Measurements from ENCODE around the gene IL15RA.
"Not testable (repeated sequence)": the region's sequence is repeated elsewhere in the genome, so short reads cannot be mapped to it uniquely, and the experiment has no call there.

Gene IL15RA

DNA sequence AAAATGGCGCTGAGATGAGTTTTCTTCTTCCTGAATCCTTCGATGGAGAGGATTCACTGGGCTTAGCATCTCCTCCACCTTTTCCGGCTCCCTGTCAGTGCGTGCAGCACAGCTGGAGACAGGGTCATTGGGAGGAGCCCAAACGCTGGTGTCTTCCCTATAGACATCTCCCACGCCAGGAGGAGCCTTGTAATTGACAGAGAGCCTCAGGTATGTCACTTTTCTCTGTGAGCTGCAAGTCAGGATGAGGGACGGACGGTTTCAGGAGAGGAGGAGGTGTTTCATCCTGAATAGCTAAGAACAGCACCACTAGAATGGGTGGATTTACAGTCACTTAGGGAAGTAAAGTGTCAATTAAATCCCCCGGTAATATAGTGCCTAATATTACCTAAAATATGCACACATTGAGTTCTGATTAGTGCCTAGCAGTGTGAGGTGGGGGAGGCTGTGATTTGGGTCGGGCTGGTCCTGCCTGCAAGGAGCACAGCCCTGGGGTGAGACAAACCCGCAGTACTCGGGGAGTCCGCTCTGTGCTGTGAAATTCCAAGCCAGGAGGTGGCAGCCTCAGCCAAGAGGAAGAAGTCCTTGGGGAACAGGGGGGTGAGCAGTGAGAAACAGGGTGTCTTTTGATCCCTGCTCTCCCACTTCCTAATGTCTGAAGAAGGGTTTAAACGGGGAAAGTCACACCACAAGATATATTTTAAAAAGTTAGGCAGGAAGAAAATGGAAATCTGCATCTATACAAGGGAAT lies 28.2 kb downstream of the IL15RA start:
- DNase-seq (ENCODE audit: low spot score), result peak; percentile 59

- DNase-seq (ENCODE audit: low spot score), result no peak
These were observed 29.1 kb downstream of the IL15RA start for GRCh38 chr10:5948208-5948585.

DNA sequence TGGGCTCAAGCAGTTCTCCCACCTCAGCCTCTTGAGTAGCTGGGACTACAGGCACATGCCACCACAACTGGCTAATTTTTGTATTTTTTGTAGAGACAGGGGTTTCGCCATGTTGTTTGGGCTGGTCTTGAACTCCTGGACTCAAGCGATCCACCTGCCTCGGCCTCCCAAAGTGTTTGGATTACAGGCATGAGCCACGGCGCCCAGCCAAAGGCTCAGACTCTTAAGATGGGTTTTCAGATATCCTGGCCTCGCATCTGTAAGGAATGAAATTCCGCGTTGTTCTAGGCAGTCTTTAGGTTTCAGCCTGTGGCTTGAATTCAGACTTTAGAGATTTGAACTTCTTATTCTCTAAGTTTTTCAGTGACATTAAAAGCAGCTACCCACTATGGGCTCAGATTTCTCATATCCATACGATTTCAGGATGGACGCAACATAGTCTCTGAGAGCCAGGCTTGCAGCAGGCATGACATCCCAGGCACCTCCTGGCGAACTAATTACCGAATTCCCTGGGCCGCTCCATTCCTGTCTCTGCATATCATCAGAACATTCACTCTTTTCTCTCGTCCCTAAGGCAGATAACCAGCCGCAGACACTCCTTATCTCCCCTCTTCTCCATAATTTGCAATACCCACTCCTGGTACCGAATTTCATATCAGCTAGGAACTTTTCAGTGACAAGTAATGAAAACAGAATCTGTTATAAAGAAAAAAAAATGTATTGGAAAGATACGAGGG lies 29.7 kb downstream of the IL15RA start:
- no peak for DNase-seq (ENCODE audit: low spot score)

DNA sequence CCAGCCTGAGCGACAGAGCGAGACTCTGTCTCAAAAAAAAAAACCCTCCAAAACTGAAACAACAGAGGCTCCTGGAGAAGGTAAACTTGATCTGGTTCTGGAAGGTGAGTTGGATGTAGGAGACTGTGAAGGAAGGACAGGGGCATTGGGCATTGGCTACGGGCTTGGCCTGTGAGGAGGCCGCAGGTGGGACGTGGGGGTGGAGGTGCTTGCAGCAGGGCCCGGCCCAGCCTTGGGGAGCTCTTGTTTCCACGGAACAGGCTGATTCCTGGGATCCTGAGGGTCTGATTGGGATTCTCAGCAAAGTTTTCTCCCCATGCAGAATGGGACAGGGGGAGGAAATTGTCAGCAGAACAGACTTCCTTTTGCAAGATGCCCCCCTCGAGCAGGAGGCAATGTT lies 30.6 kb downstream of the IL15RA start:
- DNase-seq (ENCODE audit: low spot score), result no peak

GRCh38 chr10:5946419-5946775 lies 30.9 kb downstream of the IL15RA start:
- DNase-seq (ENCODE audit: low spot score), result not testable (repeated sequence)

DNA sequence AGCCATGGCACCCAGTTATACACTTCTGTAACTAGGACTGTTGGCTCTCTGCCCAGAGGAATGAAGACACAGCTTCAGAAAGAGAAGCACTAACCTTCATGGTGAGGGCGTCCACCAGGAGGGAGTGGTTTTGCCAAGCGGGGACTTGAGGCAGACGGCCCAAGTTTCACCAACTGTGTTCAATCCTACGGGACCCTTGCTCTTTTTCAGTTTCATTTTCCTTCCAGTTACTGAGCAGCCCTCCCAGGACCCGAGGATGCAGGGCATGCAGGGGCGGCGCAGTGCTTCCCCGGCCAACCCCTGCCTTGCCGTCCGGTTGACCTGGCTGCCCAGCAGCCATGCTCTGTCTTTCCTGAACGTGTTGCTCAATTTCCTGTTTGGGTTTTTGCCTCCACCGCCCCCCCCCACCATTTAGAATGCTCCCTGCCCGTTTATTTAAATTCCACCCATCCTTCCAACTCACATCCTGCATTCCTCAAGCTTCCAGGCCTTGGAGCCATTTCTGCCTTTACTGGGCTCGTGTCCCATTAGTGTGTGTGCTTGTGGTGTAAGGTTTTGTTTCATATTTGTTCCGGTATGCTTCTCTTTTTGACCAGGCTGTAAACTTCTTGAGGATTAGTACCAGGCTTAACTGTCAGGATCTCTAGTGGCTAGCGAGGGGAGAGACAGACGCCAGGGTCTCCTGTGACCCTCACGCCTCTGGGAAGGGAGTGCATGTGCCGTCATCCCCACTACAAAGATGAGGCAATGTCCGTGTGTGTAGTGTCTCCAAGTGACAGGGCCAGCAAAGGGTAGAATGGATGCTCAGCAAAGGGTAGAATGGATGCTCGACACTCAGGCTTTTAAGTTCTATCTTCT lies 31.6 kb downstream of the IL15RA start:
- peak; percentile 88 for DNase-seq (ENCODE audit: low spot score)

GRCh38 chr10:5945190-5945509 lies 32.2 kb downstream of the IL15RA start:
- DNase-seq (ENCODE audit: low spot score), result no peak

DNA sequence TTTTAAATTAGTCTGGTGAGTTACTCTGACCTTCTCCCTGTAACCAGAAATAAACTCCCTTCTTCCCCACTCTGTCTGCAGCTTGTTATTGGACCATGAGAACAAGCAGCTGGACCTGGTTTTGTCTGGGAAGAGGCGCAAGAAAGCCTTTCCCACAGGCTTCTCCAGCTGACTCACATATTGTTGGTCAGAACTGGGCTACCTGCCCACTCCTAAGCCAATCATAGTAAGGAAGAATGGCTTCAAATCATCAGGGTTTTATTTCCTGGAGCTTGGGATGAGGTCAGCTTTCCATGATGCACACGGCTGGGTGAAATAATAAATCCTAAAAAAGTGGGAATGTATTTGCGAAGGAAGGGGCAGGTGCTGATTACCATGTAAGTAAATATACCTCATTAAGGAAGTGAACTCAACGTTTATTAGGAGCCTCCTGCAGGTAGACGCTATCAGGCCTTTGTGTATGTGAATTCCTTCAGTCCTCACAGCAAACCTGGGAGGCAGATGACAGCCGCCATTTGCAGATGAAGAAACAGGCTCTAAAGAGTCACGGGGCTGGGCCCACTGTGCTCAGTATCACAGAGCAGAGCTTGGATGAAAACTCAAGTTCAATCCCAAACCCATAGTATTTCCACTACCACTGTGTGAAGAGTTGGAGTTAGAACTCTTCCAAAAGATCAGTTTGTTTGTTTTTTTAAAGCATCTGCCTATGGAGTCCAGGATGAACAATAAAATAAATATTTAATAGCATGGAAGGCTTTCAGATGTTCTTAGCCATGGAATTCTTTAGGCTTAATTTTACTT lies 32.8 kb downstream of the IL15RA start:
- peak; percentile 92 for DNase-seq (ENCODE audit: low spot score)

DNA sequence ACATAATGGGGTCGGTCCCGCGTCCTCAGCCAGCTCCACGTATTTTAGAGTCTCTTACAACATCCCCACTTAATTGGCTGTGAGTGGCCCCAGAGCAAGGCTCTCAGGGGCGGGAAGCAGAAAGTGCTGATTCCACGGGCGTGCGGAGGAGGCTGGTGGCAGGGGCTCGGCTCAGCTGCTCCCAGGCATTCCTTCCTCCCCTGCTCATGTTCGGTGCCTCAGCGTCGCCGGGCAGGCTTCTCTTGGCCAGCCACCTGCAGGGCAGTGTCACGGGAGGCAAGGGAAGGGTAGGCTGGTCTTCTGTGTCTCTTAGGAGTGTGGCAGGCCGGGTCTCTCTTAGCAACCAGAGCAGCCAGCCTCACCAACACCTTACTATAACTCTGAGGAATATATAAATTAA lies 33.8 kb downstream of the IL15RA start:
- DNase-seq (ENCODE audit: low spot score), result peak; percentile 85

DNA sequence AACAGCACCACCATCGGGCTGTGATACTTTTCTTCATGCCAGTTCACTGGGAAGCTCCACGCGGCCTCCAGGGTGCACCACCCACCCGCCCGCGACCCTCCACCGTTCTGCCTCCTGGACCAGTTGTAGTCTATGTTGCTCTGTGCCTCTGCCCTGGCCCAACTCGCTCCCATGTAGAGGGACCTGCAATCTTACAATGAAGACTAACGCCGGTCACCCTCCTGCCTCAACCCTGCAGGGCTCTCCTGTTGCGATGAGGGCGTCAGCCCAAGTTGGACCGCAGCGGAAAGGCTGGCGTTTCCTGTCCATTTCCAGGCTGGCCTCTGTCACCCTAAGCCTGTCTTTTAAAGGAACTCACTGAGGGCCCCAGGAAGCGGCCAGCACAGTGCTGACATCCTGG lies 34.9 kb downstream of the IL15RA start:
- DNase-seq (ENCODE audit: low spot score), result no peak

- no peak for DNase-seq (ENCODE audit: low spot score)
These were observed 35.3 kb downstream of the IL15RA start for GRCh38 chr10:5942001-5942400.

DNA sequence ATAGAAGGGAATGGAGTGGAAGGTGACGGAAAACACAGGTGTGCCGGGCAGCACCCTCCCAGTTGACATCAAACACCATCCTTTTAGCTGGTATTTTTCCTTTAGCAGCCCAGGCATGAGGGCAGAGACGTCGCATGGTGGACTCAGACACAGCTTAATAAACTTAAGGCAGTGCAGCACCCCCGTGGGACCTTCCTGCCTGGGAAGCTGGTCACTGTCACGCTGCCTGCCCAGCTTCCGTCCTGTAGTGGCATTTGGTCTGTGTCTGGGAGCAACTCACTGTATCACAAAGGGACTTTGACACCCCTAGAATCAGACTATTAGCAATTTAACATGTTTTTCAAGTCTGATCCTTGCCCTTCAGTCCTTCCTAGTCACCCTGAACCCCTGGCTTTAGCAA lies 35.8 kb downstream of the IL15RA start:
- no peak for DNase-seq (ENCODE audit: low spot score)

DNA sequence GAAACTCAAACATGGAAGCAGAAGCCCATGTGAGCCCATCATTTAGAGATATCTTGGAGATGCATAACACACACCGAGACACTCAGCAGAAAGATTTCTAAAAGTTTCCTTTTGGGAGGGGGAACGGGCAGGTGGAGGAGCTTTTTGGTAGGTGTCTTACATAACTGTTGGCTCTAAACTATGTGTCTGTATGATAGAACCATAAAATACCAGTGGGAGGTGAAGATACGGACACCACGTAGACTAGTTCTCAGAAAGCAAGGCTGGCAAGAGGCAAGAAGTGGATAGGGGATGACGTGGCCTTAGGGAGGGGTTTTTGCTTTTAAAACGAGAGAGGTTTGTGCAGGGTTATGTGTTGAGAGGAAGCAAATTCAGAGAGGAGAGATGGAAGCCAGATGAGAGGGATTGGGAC lies 36.5 kb downstream of the IL15RA start:
- no peak for DNase-seq (ENCODE audit: low spot score)

GRCh38 chr10:5938291-5938690 lies 39.1 kb downstream of the IL15RA start:
- DNase-seq (ENCODE audit: low spot score), result no peak

- no peak for DNase-seq (ENCODE audit: low spot score)
These were observed 40.3 kb downstream of the IL15RA start for GRCh38 chr10:5937016-5937415.

GRCh38 chr10:5935628-5936027 lies 41.7 kb downstream of the IL15RA start:
- DNase-seq (ENCODE audit: low spot score), result no peak

- no peak for DNase-seq (ENCODE audit: low spot score)
These were observed 43.3 kb downstream of the IL15RA start for GRCh38 chr10:5933909-5934546.

DNA sequence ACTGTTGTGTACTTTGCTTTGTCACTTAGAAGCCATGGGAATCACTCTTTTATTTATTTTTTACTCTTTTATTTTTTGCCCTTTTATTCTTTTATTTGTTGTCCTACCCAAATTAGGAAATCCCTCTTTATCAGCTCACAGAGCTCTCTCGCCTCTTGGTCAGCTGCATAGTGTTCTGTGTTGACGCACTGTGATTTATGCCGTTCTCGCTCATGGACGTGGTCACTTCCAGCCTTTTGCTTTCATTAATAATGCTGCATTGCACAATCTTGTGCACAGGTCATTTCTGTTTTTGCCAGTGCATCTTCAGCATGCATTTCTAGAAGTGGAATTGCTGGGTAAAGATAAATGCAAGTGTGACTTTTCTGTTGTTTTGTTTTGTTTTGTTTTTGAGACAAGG lies 45.0 kb downstream of the IL15RA start:
- no peak for DNase-seq (ENCODE audit: low spot score)

- DNase-seq (ENCODE audit: low spot score), result no peak
These were observed 47.1 kb downstream of the IL15RA start for GRCh38 chr10:5930272-5930671.

DNA sequence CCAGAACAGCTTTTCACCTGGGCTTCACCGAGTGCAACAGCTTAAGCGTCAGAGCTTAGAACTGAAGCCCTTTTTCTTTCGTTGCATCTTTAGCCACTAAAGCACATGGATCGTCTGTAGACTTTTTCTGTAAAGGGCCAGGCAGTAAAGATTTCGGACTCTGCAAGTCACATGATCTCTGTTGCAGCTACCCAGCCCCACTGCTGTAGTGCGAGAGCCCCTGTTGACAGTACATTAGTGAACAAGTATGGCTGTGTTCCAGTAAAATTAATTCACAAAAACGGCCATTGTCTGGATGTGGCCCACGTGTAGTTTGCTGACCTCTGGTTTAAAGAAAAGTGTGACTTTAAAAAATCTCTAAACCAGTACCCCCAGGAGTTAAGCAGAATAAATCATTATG lies 47.9 kb downstream of the IL15RA start:
- DNase-seq (ENCODE audit: low spot score), result no peak

GRCh38 chr10:5927306-5927705 lies 50.0 kb downstream of the IL15RA start:
- DNase-seq (ENCODE audit: low spot score), result peak; percentile 81

- DNase-seq (ENCODE audit: low spot score), result no peak
These were observed 52.5 kb downstream of the IL15RA start for GRCh38 chr10:5924889-5925288.

Data from AG20443 (cell line).